Measurements from ENCODE around the gene HIPK2. TPM values are rescaled to one million over a fixed set of nuclear protein-coding genes. Genes with fewer than 3 reads are reported as not detected.

Gene HIPK2
- total and polyA plus RNA-seq, 2 experiments from 2014 or later: 18.2 to 22.9 TPM

- H3K27me3 ChIP-seq: no peaks in the 10 kb centered on the region
- no peak overlapping the region for H2AFZ ChIP-seq
- no peaks in the 10 kb centered on the region for H3K36me3 ChIP-seq (replicated peaks; ENCODE audit: insufficient read depth, low read depth)
- TF ChIP-seq EZH2 (IDR thresholded peaks at IDR 0.05; ENCODE audit: borderline replicate concordance) (no peak), CTCF (IDR thresholded peaks at IDR 0.05; ENCODE audit: poor library complexity) (no peak), EZH2phosphoT487 (IDR thresholded peaks at IDR 0.05; ENCODE audit: low read depth, severe bottlenecking, unreplicated experiment) (no peak)
- no peaks in the 10 kb centered on the region for H3K9me3 ChIP-seq (ENCODE audit: low read depth)
- no peak for DNase-seq (ENCODE audit: low spot score)
- no peaks in the 10 kb centered on the region for H3K9me2 ChIP-seq (replicated peaks; ENCODE audit: insufficient read depth)
- H3K4me3 ChIP-seq: no peak overlapping the region
- no peak overlapping the region for H3K27ac ChIP-seq
- H3K4me1 ChIP-seq (ENCODE audit: insufficient read depth): peaks cover 29% of the 10 kb centered on the region
- peaks cover 51% of the 10 kb centered on the region for H4K20me1 ChIP-seq (ENCODE audit: insufficient read depth, poor library complexity, severe bottlenecking)
- peaks cover 90% of the 10 kb centered on the region for H3K79me2 ChIP-seq
- no peak overlapping the region for H3K4me2 ChIP-seq
- 87% methylated on average over 6 of the region's 6 CpGs for WGBS (ENCODE audit: low lambda C conversion rate, missing lambda C conversion rate)
Observed at GRCh38 chr7:139772873-139773272, 4.9 kb downstream of the HIPK2 start.

- H3K27me3 ChIP-seq: no peaks in the 10 kb centered on the region
- H3K4me1 ChIP-seq (ENCODE audit: insufficient read depth): peaks cover 29% of the 10 kb centered on the region
- no peak overlapping the region for H3K4me3 ChIP-seq
- no peaks in the 10 kb centered on the region for H3K36me3 ChIP-seq (replicated peaks; ENCODE audit: insufficient read depth, low read depth)
- peaks cover 97% of the 10 kb centered on the region for H3K79me2 ChIP-seq
- DNase-seq (ENCODE audit: low spot score): no peak
- peak overlapping the region; percentile 54 for H3K27ac ChIP-seq
- peak overlapping the region; percentile 30 for H3K4me2 ChIP-seq
- no peak overlapping the region for H2AFZ ChIP-seq
- WGBS (ENCODE audit: low lambda C conversion rate, missing lambda C conversion rate): 80% methylated on average over 7 of the region's 7 CpGs
- peaks cover 58% of the 10 kb centered on the region for H4K20me1 ChIP-seq (ENCODE audit: insufficient read depth, poor library complexity, severe bottlenecking)
- H3K9me3 ChIP-seq (ENCODE audit: low read depth): no peaks in the 10 kb centered on the region
- TF ChIP-seq EZH2 (IDR thresholded peaks at IDR 0.05; ENCODE audit: borderline replicate concordance) (no peak), EZH2phosphoT487 (IDR thresholded peaks at IDR 0.05; ENCODE audit: low read depth, severe bottlenecking, unreplicated experiment) (no peak), CTCF (IDR thresholded peaks at IDR 0.05; ENCODE audit: poor library complexity) (no peak)
- H3K9me2 ChIP-seq (replicated peaks; ENCODE audit: insufficient read depth): no peaks in the 10 kb centered on the region
Observed at GRCh38 chr7:139772115-139772514, 5.7 kb downstream of the HIPK2 start.

- Histone ChIP-seq H3K9me2 (replicated peaks; ENCODE audit: insufficient read depth) (no peaks in the 10 kb centered on the region), H3K27ac (peak overlapping the region; percentile 54)
- DNase-seq (ENCODE audit: low spot score): no peak
Observed at GRCh38 chr7:139771001-139771956, 6.5 kb downstream of the HIPK2 start.

More at GRCh38 chr7:139771001-139771956, 6.5 kb downstream of the HIPK2 start:
- Histone ChIP-seq H3K4me2 (peak overlapping the region; percentile 30), H3K36me3 (replicated peaks; ENCODE audit: insufficient read depth, low read depth) (no peaks in the 10 kb centered on the region), H3K9me3 (ENCODE audit: low read depth) (no peaks in the 10 kb centered on the region), H3K4me3 (no peak overlapping the region), H4K20me1 (ENCODE audit: insufficient read depth, poor library complexity, severe bottlenecking) (peaks cover 65% of the 10 kb centered on the region), H3K79me2 (peaks cover 100% of the 10 kb centered on the region), H3K27me3 (no peaks in the 10 kb centered on the region), H2AFZ (no peak overlapping the region), H3K4me1 (ENCODE audit: insufficient read depth) (peaks cover 29% of the 10 kb centered on the region)
- no peak for TF ChIP-seq CTCF (IDR thresholded peaks at IDR 0.05; ENCODE audit: poor library complexity)
- WGBS (ENCODE audit: low lambda C conversion rate, missing lambda C conversion rate): 69% methylated on average over 15 of the region's 15 CpGs

Data from hepatocyte (in vitro differentiated cells).